GM21786 (cell line): ENCODE measurements around the gene CTSV.
"Not testable (repeated sequence)": the region's sequence is repeated elsewhere in the genome, so short reads cannot be mapped to it uniquely, and the experiment has no call there.

Source experiments
- ATAC-seq: cut with Tn5 transposase; IDR thresholded peaks from one replicate; pipeline ENCODE4 v1.9.1; 2021; ENCODE audit not compliant: unreplicated experiment

Gene CTSV

DNA sequence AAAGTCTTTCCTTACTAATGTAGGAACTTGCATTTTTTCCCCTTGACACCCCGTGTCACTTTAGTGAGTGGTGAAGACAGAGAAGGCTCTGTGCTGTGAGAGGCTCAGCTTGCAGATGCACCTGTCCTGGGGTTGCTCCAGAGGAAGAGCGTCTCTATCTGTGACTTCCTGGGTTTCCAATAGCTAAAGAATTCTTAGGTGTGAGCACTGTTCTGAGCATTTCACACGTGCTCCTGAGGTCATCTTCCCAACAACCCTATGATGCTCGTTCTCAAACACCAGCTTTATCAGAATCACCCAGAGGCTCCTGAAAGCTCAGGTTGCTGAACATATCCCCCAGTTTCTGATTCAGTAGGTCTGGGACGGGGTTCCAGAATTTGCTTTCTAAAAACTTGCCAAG lies 6.4 kb upstream of the CTSV start:
- ATAC-seq: no peak

DNA sequence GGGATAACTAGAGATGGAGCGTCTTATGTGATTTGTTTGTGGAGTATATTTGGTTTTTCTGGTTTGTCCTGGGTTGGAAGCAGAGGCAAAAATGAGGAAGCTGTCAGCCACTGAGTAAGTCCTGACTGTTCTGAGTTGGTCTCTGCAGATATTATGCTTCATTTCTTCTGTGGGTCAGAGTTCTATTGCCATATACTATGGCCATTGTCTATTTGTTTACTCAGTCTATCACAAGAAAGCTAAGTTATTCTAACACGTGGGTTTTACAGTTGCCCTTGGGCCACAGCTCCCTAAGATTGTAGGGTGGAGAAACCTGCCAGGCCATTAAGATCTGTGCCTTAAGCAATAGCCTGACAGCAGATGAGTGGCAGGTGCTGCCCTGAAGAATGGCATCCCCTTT lies 3.0 kb upstream of the CTSV start:
- no peak for ATAC-seq

DNA sequence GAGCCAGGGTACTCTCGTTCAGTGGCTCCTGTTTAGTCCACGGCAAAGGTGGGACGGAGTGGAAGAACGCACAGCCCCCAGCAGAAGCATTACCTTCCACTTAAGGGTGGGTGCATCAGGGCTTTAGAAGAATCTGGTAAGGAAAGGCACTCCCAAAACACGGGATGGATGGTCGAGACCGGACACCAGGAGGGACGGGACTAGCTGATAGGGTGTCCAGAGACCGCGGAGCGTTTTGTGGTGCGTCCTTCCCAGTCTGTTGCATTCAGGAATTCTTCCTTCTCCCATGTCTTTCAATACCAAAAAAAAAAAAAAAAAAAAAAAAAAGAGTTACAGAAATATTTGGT lies 545 bp upstream of the CTSV start:
- no peak for ATAC-seq

DNA sequence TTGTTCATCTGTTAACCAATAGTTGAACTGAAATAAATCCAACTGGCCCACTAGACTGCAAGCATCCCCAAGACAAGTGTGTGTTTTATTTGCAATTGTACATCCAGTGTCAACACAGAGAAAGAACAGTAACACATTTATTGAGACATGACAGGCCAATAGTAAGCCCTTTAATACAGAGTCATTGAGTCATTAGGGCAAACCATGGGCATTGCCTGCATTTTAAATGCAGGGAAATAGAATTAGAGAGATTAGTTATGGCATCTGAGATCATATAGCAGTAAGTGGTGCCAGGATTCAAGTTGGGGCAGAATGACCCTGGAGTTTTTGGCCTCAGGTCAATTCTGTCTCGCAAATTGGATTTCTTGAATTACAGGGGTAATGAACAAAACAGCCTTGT lies 15.4 kb downstream of the CTSV start:
- ATAC-seq: not testable (repeated sequence)

DNA sequence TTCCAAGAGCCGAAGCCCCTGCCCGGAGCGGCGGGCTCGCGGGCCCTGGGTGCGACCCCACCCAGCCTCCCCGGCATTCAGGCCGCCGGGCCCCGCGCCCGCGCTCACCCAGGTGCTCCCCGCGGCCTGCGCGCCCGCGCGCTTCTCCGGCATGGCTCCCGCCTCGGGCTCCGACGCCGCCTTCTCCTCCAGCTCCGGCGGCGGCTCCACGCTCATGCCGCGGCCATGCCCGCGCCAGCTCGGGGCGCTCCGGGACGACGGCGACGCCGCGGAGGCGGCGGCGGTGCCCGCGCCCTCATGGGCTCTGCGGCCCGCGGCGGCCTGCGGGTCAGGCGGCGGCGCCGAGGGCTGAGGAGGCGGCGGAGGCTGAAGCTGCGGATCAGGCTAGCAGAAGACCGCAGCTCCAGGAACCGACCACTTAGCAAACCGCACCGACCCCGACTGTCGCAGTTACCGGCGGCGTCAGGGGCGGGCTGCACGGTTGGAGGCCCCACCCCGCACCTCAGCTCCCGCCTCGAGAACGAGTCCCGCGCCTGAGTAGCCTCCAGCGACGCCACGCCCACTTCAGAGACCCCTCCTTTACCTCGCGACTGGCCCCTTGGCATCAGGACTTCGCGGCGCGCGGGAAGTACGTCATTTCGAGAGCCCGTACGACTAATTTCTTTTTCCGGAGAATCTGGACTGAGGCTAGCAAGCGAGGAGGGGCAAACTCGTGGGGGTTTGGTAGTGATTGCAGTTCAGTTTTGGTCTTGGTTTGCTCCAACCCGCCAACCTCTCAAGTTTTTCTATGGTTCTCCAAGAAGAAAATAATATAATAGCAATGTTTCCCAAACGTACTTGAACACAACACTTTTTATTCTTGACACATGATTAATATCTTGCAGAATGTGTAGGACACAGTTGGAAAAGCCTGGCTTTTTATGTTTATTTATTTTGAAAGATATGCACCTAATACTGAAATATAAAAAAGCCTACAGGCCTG lies 25.5 kb downstream of the CTSV start:
- ATAC-seq: peak; percentile 84

DNA sequence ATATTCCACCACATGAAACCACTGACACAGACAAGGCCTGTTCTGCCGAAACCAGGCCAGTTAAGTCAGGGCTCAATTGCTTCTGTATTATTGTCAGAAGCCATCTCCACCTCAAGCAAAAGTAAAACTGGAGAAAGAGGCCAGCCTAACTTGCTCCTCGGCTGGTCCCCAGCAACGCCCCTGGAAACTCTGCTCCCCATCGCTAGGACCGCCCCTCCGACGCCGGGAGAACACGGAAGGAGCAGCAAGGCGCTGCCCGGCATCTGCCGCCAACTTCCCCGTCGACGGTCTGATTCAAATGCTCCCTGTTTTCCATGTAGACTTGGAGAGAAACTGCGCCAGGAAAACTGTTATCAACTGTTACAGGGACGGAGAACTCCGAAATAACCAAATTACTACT lies 26.3 kb downstream of the CTSV start:
- peak; percentile 63 for ATAC-seq

DNA sequence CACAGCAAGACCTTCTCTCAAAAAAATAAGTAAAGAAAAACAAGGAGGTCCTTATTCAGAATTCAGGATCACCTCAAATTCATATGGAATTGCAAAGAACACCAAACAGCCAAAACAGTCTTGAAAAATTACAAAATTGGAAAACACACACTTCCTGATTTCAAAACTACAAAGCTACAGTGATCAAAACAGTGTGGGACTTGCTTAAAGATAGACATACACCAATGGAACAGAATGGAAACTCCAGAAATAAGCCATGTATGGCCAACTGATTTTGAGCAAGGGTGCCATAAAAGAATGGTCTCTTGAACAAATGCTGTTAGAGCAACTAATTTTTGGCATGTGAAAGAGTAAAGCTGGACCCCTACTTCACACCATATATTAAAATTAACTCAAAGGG lies 36.7 kb downstream of the CTSV start:
- not testable (repeated sequence) for ATAC-seq

DNA sequence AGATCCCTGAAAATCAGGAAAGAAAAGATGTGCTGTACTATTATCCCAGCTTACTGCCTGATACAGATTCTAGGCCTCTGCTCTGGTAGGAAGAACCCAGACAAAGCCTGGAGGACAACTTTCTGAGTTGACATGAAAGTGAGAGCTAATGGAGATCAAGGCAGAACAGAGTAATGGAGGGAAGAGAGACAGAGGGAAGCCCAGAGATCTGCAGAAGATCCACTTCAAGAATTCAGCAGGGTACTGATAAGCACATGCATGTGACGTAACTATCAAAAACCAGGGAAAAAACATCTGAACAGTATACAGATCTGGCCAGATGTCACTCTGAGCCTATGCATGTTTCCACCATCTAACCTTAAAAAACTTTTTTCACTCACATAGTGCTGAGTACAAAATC lies 37.6 kb downstream of the CTSV start:
- ATAC-seq: not testable (repeated sequence)

DNA sequence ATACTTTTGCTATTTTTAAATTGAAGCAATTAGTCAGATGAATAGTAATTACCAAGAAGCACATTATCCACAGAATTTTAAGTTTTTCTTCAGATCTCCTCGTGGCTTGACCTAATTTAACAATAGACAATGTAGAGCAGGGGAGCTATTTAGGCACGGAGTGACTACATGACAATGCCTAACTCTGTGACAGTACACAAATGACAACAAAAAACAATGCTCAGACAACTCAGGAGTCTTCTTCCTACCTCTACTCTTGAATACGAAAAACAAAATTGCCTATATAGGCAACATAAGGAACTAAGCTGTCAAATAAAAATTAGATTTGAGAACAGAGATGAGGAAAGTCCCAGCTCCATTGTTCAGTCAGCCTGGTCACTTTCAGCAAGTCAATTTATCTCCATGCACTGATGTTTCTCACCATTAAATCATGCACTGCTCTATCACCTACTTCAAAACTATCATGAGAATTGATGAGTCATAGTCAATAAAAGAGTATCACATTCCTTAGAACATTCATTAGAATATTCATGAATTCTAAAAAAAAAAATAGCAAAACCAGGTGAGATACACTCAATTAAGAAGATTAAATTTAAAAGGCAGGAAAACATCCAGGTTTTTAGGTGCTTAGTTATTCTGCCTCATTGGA lies 38.7 kb downstream of the CTSV start:
- not testable (repeated sequence) for ATAC-seq

DNA sequence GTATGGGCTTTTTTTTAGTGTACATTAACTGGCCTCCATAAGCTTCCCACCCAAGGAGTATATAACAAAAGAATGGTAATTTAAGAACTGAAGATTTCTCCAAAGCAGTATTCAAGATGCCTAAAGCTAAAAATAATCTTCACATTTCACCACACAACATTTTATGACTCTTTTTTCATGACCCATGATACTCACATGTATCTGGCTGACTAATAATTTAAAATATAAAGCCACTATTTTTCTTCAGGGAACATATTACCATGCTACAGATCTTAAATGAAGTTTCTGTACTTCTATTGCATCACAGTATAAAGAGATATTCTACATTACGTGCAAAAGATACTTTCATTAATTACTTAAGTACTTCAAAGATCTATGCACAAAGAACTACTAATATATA lies 39.2 kb downstream of the CTSV start:
- ATAC-seq: not testable (repeated sequence)

DNA sequence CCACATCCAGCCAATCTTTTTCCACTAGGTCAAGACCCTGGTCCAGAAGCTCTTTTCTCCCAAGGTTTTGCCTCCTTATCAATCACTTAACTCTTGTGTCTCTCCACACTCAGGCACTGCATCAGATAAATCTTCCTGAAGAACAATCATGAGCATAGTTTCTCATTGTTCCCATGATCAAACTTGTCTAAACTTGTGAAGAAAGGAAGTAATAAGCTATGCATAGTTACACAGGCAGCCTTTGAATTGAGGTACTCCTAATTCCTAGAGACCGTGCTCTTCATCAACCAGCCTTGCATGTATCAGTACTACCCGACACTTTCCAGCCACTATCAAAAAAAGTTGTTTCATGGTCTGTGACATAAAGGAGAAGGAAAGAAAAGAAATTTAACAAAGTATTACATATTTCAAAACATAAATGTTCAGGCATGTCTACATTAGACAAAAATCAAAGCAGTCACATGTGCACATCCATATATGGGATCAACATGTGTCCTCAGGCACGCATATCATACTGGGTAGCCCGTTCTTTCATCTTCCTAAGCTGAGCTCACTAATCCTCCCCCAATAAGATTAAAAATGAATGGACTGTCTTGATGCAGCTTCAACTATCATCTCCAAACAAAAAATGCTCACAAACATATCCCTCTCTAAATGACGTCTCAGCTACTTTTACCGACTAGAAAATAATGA lies 41.8 kb downstream of the CTSV start:
- not testable (repeated sequence) for ATAC-seq

DNA sequence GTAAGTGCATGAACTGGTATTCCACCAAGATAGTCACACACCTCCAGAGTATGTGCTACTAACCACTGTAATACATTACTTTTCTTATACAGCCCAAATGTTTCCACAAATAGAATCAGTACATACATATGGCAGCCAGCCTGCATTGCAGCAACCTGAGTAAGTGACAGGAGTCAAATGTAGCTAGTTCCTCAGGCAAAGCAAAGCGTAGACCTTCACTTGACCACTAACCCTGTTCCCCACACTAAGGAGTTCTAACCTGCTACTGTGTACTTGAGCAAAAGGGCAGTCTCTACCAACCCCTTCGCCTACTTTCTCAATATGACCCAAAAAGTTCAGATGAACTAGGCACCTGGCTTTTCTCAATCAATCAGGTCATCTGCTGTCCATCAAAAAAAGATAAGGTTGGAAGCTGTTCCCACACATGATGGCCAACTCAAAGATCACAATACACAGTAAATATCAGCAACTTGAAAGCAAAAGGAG lies 44.4 kb downstream of the CTSV start:
- ATAC-seq: not testable (repeated sequence)

DNA sequence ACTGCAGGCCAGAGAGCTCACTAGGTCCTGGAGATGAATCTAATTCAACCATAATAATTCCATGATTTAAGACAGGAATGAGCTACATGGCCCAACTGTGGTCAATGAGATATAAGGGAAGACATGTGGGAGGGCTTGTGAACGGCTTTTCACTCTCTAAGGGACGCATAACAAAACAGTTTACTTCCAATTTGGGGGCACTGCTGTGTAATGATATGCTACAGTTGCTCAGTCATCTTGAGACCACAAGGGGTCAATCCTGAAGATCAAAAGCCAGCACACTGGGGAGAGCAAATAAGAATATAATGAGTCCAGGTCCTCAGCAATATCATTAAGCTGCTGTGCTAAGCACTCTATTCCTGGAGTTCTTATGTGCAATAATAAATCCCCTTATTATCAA lies 46.6 kb downstream of the CTSV start:
- ATAC-seq: not testable (repeated sequence)

DNA sequence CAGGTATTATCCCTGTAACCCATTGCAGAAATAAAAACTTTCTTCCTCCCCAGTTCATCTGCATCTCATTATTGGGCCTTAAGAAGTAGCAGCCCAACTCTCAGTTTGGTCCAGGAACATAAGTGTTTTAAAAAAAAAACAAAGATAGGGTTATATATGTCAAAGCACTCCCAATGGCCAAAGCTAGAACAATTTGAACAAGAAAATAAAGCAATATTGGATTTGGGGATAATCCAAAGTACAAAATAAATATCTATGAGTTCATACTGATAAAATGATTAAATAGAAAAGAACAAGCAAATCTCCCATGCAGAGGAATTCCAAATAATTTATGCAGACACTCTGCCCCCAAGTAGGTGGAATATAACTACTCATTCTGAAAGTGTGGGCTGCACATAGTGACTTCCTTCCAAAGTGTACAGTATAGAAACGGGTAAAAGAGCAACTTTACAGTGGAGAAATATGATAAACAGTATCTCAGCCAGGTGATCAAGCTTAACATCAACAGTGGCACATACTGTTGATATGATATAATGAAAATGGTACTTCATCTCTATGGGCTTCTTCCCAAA lies 49.1 kb downstream of the CTSV start:
- ATAC-seq: peak; percentile 58

DNA sequence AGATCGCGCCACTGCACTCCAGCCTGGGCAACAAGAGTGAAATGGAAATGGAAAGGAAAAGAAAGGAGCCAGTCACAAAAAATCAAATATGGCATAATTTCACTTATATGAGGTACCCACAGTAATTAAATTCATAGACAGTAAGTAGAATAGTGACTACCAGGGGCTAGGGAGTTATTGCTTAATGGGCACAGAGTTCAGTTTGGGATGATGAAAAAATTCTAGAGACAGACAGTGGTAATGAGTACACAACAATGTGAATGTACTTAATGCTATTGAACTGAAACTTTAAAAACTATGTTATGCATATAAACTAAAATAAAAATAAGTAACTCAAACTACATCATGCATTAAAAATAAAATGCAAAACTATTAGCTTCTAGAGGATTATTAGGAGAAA lies 54.1 kb downstream of the CTSV start:
- not testable (repeated sequence) for ATAC-seq

DNA sequence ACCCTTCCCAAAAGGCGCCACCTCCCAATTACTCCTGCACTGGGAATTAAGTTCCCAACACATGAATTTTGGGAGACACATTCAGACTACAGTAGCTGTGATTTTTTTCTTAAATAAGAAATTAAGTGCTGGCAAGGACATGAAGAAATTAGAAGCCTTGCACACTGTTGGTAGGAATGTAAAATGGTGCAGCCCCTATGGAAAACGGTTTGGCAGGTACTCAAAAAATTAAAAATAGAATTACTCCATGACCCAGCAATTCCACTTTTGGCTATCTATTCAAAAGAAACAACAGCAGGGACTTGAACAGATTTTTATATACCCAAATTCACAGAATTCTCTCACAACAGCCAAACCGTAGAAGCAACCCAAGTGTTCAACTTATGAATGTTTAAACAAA lies 54.8 kb downstream of the CTSV start:
- not testable (repeated sequence) for ATAC-seq

DNA sequence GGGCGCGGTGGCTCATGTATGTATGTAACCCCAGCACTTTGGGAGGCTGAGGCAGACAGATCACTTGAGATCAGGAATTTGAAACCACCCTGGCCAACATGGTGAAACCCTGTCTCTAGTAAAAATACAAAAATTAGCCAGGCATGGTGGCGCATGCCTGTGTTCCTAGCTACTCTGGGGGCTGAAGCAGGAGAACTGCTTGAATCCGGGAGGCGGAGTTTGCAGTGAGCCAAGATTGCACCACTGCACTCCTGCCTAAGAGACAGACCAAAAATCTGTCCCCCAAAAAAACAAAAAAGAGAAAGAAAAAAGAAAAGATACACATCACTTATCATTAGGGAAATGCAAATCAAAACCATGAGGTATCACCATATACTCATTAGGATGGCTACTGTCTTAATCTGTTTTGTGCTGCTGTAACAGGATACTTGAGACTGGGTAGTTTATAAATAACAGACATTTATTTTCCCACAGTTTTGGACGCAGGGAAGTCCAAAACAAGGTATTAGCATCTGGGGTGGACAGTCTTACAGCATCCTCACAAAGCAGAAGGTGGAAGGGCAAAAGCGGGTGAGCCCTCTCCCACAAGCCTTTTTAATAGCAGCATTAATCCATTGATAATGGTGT lies 55.3 kb downstream of the CTSV start:
- not testable (repeated sequence) for ATAC-seq
